Thyroid gland (tissue), 4 donors: ENCODE measurements around the gene KIAA1586.

Source experiments
- CTCF ChIP-seq, 6 experiments: fragments of 200-600 bp in 3 of 6; fragments of 450-650 bp in 3 of 6; sonication (generic) in 3 of 6; IDR thresholded peaks; one replicate each; pipeline ENCODE4 v1.5.1; 2016 to 2019; ENCODE audit warnings: antibody characterized with exemption in 6 of 6, mild to moderate bottlenecking in 2 of 6, inconsistent platforms in 1 of 6, moderate library complexity in 1 of 6
- POLR2A ChIP-seq, 2 donors: fragments of 450-650 bp; IDR thresholded peaks; one replicate each; pipeline ENCODE4 v1.6.1; 2017; ENCODE audit warnings: antibody characterized with exemption in 2 of 2, mild to moderate bottlenecking in 2 of 2, moderate library complexity in 1 of 2

GRCh38 chr6:57085471-57085870 lies 39.0 kb downstream of the KIAA1586 start:
- TF ChIP-seq POLR2A (IDR thresholded peaks at IDR 0.05) (no peak), CTCF (IDR thresholded peaks at IDR 0.05) (no peak)
